Tibial nerve (tissue), 4 donors: ENCODE results near the gene HUWE1. TPM values are rescaled to one million over a fixed set of nuclear protein-coding genes. Genes with fewer than 3 reads are reported as not detected.
A peak's percentile ranks its signal among the peaks of the same experiment; 100 is the strongest.

Source experiments
- DNase-seq, 2 donors: peaks; one replicate each; pipeline ENCODE4 v3.0.0-alpha.2; 2019; ENCODE audit warnings: low spot score in 2 of 2
- H3K27ac ChIP-seq, 4 donors: fragments of 200-600 bp; sonication (generic) in 3 of 4; one replicate each; pipeline ENCODE4 v1.5.1; 2017 to 2019; ENCODE audit warnings: mild to moderate bottlenecking in 1 of 4
- H3K27me3 ChIP-seq, 2 donors: fragments of 200-600 bp; sonication (generic) in 1 of 2; one replicate each; pipeline versions ENCODE4 v1.5.1 to v1.6.0; 2017 to 2019
- H3K36me3 ChIP-seq, 3 donors: fragments of 200-600 bp; sonication (generic); one replicate each; pipeline ENCODE4 v1.5.1; 2018 to 2019
- H3K4me1 ChIP-seq, 4 donors: fragments of 200-600 bp; sonication (generic) in 3 of 4; one replicate each; pipeline ENCODE4 v1.5.1; 2017 to 2019
- H3K4me3 ChIP-seq, 4 donors: fragments of 200-600 bp; sonication (generic) in 3 of 4; one replicate each; pipeline ENCODE4 v1.5.1; 2017 to 2019; ENCODE audit warnings: mild to moderate bottlenecking in 1 of 4, moderate library complexity in 1 of 4
- H3K9me3 ChIP-seq, 4 donors: fragments of 200-600 bp; sonication (generic) in 3 of 4; one replicate each; pipeline ENCODE4 v1.5.1; 2017 to 2019
- EP300 ChIP-seq, 2 donors: sonication (generic); formaldehyde crosslinking; IDR thresholded peaks; one replicate each; pipeline ENCODE4 v1.6.1; 2017; ENCODE audit warnings: antibody characterized with exemption in 2 of 2, mild to moderate bottlenecking in 1 of 2
- POLR2A ChIP-seq, 2 donors: fragments of 450-650 bp; IDR thresholded peaks; one replicate each; pipeline ENCODE4 v1.6.1; 2017; ENCODE audit warnings: antibody characterized with exemption in 2 of 2, mild to moderate bottlenecking in 2 of 2, moderate library complexity in 2 of 2
- WGBS, 2 donors: methylation state at CpG; one replicate each; pipeline ENCODE4 v1.1.5; 2018; 5-methylcytosine and 5-hydroxymethylcytosine counted together
- total RNA-seq, 4 donors: library from RNA; depleted of rRNA; stranded (reverse); fragments of >200 nt; gene quantifications; one replicate each; pipeline ENCODE4 v1.1.0, GENCODE V29; 2016
- TF ChIP-seq, protein P1 (sequence below), 5 experiments: fragments of 200-600 bp in 3 of 5; fragments of 450-650 bp in 2 of 5; sonication (generic) in 3 of 5; IDR thresholded peaks; one replicate each; pipeline ENCODE4 v1.5.1; 2016 to 2019; ENCODE audit warnings: antibody characterized with exemption in 5 of 5, mild to moderate bottlenecking in 3 of 5, moderate library complexity in 2 of 5

HUWE1 gene, protein sequence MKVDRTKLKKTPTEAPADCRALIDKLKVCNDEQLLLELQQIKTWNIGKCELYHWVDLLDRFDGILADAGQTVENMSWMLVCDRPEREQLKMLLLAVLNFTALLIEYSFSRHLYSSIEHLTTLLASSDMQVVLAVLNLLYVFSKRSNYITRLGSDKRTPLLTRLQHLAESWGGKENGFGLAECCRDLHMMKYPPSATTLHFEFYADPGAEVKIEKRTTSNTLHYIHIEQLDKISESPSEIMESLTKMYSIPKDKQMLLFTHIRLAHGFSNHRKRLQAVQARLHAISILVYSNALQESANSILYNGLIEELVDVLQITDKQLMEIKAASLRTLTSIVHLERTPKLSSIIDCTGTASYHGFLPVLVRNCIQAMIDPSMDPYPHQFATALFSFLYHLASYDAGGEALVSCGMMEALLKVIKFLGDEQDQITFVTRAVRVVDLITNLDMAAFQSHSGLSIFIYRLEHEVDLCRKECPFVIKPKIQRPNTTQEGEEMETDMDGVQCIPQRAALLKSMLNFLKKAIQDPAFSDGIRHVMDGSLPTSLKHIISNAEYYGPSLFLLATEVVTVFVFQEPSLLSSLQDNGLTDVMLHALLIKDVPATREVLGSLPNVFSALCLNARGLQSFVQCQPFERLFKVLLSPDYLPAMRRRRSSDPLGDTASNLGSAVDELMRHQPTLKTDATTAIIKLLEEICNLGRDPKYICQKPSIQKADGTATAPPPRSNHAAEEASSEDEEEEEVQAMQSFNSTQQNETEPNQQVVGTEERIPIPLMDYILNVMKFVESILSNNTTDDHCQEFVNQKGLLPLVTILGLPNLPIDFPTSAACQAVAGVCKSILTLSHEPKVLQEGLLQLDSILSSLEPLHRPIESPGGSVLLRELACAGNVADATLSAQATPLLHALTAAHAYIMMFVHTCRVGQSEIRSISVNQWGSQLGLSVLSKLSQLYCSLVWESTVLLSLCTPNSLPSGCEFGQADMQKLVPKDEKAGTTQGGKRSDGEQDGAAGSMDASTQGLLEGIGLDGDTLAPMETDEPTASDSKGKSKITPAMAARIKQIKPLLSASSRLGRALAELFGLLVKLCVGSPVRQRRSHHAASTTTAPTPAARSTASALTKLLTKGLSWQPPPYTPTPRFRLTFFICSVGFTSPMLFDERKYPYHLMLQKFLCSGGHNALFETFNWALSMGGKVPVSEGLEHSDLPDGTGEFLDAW (N-terminal part only)
- 100 to 1,000 TPM; 104 to 141 (median 119) TPM for total RNA-seq

DNA sequence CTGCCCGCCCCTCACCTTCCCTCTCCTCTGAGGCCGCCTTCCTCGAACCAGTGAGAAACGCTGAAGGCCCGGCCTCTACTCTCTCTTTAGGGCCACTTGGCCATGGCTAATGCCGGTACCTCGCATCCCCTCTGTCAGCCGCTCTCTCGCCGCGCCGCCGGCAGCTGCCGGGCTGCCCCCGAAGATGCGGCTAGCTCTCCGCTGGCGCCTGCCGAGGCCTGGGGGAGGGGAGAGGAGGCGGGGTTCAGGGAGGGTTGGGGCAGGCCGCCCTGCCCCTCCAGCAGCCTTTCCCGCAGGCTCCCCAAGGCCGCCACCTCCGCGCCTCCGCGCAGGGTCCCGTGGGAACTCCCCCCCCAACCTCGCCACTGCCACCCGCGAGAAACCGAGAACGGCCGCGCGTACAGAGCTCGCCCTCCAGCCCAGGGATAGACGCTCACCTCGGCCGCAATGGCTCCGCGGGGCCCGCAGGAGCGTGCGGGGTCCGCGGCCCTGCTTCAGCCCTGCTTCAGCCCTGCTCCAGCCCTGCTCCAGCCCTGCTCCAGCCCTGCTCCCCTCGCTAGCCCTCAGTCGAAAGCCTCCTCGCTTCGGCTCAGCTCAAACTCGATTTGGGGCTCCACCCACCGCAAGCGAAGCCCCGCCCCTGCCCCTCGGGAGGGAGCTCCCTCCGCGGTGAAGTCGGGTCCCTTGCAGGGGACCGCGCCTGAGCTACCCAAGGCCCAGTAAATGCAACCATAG lies at the start of gene HUWE1:
Gene HUWE1 (minus strand): TSS at position 569 of the 735 bp plus-strand sequence. CDS start 32,612 bp downstream, outside the sequence.
- H3K4me3 ChIP-seq = peak within 1 kb of the TSS; percentile 40 to 78 (median 62)
- H3K27me3 ChIP-seq = no peaks in the 10 kb centered on the region
- DNase-seq = peak; percentile 53 to 58
- no peaks in the 10 kb centered on the region for H3K36me3 ChIP-seq
- no peaks in the 10 kb centered on the region for H3K9me3 ChIP-seq
- 0 to 36% methylated on average over 8 to 53 of the region's 61 CpGs for WGBS, 2 donors
- peak within 1 kb of the TSS; percentile 51 to 93 (median 90) for H3K27ac ChIP-seq
- TF ChIP-seq, protein P1, sequence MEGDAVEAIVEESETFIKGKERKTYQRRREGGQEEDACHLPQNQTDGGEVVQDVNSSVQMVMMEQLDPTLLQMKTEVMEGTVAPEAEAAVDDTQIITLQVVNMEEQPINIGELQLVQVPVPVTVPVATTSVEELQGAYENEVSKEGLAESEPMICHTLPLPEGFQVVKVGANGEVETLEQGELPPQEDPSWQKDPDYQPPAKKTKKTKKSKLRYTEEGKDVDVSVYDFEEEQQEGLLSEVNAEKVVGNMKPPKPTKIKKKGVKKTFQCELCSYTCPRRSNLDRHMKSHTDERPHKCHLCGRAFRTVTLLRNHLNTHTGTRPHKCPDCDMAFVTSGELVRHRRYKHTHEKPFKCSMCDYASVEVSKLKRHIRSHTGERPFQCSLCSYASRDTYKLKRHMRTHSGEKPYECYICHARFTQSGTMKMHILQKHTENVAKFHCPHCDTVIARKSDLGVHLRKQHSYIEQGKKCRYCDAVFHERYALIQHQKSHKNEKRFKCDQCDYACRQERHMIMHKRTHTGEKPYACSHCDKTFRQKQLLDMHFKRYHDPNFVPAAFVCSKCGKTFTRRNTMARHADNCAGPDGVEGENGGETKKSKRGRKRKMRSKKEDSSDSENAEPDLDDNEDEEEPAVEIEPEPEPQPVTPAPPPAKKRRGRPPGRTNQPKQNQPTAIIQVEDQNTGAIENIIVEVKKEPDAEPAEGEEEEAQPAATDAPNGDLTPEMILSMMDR (IDR thresholded peaks at IDR 0.05) = no peak
- TF ChIP-seq EP300 (IDR thresholded peaks at IDR 0.05) (peak in 1 of 2 donors; percentile 43), POLR2A (IDR thresholded peaks at IDR 0.05) (peak in 1 of 2 donors; percentile 51)
- H3K4me1 ChIP-seq = peaks cover 0 to 24% (median 0%) of the 10 kb centered on the region in 4 donors

DNA sequence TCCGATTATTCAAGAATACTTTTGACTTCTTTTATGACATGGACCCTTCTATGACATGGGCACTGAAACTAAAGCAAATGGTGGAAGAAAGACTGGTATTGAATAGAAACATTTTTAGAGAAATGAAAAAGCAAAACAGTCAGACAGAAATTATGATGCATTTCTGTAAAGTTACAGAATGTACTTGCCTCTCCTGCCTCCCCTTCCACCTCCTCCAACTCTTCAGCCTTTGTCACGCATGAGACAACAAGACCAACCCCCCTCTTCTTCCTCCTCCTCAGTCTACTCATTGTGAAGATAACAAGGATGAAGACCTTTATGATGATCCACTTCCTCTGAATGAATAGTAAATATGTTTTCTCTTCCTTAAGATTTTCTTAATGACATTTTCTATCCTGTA lies 46.3 kb upstream of the HUWE1 start:
- WGBS, 2 donors = 71 to 79% methylated on average over 2 of the region's 2 CpGs
- Histone ChIP-seq H3K4me3 (no peak overlapping the region), H3K9me3 (no peaks in the 10 kb centered on the region), H3K27ac (no peak overlapping the region), H3K27me3 (no peaks in the 10 kb centered on the region), H3K4me1 (no peaks in the 10 kb centered on the region), H3K36me3 (no peaks in the 10 kb centered on the region)
- TF ChIP-seq, protein P1 (IDR thresholded peaks at IDR 0.05) = no peak
- TF ChIP-seq EP300 (IDR thresholded peaks at IDR 0.05) = no peak
- TF ChIP-seq POLR2A (IDR thresholded peaks at IDR 0.05) = no peak
- DNase-seq = no peak

DNA sequence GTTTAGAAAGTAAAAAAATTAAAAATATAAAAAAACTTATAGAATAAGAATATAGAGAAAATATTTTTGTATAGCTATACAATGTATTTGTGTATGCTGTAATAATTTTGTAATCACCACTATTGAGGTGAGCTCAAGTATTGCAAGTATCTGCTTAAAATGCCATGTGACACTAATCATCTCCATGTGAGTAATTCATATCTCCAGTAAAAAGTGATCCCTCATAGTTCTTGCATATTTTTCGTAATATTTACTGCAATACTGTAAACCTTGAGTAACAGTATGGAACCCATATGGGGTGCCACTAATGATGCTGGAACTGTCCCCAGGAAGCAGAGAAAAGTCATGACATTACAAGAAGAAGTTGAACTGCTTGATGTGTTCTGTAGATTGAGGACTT lies 43.2 kb upstream of the HUWE1 start:
- no peak for TF ChIP-seq POLR2A (IDR thresholded peaks at IDR 0.05)
- no peak for TF ChIP-seq EP300 (IDR thresholded peaks at IDR 0.05)
- TF ChIP-seq, protein P1 (IDR thresholded peaks at IDR 0.05) = no peak
- WGBS, 2 donors = 0% methylated on average over 1 of the region's 1 CpG

DNA sequence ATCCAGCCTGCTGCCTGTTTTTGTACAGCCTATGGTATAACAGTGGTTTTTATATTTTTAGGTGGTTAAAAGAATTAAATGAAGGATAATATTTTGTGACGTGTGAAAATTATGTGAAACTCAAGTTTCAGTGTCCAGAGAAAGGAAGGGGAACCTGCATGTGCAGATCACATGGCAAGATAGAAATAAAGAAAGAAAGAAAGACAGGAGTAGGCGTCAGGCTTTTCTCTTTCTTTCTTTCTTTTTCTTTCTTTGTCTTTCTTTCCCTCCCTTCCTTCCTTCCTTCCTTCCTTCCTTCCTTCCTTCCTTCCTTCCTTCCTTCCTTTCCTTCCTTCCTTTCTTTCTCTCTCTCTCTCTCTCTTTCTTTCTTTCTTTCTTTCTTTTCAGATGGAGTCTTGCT lies 42.0 kb upstream of the HUWE1 start:
- Histone ChIP-seq H3K9me3 (no peaks in the 10 kb centered on the region), H3K27me3 (no peaks in the 10 kb centered on the region), H3K36me3 (no peaks in the 10 kb centered on the region), H3K4me1 (no peaks in the 10 kb centered on the region), H3K4me3 (no peak overlapping the region), H3K27ac (no peak overlapping the region)
- TF ChIP-seq POLR2A (IDR thresholded peaks at IDR 0.05) (no peak), EP300 (IDR thresholded peaks at IDR 0.05) (no peak)
- TF ChIP-seq, protein P1 (IDR thresholded peaks at IDR 0.05) = no peak
- WGBS, 2 donors = 80 to 87% methylated on average over 2 of the region's 2 CpGs
- DNase-seq = no peak

More for the DNA sequence above, 43.2 kb upstream of the HUWE1 start:
- Histone ChIP-seq H3K4me3 (no peak overlapping the region), H3K27me3 (no peaks in the 10 kb centered on the region), H3K4me1 (no peaks in the 10 kb centered on the region), H3K36me3 (no peaks in the 10 kb centered on the region), H3K9me3 (no peaks in the 10 kb centered on the region), H3K27ac (no peak overlapping the region)
- DNase-seq = no peak
